ENCODE results near the gene GRB7.
"Not testable (repeated sequence)": the region's sequence is repeated elsewhere in the genome, so short reads cannot be mapped to it uniquely, and the experiment has no call there.

GRB7 gene

DNA sequence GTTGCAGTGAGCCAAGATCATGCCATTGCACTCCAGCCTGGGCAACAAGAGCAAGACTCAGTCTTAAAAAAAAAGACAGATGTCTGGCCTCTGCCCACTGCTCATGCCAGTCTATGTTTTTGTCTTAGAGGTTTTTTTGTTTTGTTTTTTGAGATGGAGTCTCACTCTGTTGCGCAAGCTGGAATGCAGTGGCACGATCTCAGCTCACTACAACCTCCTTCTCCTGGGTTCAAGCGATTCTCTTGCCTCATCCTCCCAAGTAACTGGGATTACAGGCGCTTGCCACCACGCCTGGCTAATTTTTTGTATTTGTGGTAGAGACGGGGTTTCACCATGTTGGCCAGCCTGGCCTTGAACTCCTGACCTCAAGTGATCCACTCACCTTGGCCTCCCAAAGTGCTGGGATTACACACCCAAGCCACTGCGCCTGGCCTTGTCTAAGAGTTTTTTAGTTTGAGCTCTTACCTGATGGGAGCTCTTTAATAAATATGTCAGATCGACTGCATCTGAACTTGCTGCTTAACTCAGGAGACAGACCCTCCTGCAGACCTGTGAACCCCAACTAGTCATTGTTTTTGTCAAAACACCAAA is 10.8 kb downstream of the GRB7 start:
- in situ Hi-C loops (cut with HindIII; ENCODE audit: low sequenced_read_pairs), result not testable (repeated sequence)

DNA sequence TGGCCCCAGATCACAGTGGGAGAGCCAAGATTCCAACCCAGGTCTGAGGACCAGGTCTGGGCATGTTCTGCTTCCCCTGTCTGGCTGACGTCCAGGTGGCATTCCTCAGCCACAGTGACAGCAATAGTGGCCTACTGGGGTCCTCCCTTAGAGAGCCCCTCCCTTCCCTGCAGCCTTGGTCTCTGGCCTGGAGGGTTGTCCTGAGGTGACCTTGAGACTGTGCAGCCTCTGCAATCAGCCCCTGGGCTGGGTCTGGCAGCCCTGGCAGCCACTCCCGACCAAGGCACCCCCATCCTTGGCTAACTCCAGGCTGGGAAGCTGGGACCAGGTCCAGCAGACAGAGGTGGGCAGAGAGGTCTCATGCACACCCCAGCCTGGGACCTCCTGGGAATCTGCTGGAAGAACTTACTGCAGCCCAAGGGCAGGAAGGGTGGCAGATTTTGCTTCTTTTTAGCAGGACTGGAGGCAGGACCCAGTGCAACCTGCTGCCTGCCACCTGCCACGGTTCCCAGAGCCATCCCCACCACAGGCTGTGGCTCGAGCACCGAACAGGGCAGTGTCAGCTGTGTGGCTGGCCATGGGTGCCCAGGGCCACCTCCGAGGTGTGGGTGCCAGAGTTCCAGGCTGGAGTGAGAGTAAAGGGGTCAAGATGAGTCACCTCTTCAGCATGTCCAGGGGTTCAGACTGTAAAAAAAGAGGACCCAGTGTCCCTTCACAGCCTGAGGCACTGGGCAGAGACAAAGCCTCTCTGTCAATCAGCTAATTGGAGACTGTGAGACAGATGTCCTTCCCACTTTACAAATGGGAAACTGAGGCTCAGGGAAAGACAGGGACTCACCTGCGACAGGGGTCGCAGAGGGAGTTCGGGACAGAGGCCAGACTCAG is 12.6 kb downstream of the GRB7 start:
- in situ Hi-C loops (cut with HindIII; ENCODE audit: low sequenced_read_pairs), result no loop called here

DNA sequence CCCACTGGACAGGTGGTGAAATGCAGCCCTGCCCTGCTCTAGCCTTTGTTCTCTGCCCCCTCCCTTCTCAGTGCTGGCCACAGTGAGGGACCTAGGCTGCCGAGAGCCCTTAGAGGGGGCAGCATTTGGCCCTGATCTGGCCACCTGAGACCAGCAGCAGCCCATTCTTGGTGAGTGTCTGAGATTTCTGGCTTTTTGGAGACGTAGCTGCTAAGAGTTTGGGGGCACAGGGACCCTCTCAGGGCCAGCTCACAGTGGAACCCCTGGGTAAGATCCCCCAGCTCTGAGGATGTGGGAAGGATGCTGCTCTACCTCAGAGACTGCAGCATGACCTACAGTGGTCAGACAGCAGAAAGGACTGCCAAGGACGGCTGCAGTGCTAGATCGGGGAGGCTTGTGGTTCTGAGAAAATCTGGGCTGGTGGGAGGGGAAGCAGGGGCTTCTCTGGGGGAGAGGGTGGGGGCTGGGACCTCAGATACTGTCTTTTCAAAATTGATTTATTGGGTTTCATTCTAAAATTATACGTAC is 13.3 kb downstream of the GRB7 start:
- in situ Hi-C loops (cut with HindIII; ENCODE audit: low sequenced_read_pairs), result no loop called here

DNA sequence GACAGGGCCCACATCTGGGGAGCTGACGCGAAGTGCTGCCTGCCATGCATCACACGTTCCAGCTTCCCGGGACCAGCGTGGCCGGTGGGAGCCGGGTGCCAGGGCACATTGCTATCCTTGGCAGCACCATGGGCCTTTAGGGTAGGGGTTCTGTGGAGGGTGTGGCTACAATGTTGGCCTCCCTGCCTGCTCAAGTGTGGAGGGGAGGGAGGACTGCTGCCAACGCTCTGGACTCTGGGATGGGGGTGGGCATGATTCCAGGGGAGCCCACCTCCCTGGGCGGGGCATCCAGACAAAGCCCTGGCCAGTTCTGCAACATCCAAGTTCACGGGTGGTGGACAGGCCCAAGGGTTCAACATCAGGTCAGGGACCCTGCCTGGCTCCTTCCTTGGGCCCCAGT is 13.9 kb downstream of the GRB7 start:
- in situ Hi-C loops (cut with HindIII; ENCODE audit: low sequenced_read_pairs), result no loop called here

DNA sequence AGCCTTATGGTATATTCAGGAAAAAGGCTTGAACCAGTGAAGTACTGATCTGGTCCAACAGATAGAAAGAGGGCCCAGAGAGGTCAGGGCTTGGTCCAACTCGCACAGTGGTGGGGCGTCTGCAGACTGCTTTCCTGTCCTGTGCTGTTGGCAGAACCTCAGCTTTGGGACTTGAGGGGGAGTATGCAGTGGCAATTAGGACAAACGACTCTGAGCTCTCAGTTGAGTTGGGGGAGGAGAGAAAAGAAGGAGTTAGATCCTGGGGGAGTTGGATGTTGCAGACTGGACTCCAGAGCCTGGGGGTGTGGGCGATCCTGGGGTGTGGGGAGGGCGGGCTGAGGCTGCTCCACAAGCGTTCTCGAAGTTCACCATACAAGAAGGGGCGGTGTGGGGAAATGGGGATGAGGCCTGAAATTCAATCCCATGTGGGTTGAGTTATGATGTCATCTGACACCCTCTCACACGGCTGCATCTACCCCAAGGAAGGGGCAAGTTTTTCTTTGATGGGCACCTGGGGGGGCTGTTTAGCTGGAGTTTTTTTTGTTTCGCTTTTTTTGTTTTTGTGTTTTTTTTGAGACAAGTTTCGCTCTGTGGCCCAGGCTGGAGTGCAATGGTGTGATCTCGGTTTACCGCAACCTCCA is 14.6 kb downstream of the GRB7 start:
- in situ Hi-C loops (cut with HindIII; ENCODE audit: low sequenced_read_pairs), result no loop called here

DNA sequence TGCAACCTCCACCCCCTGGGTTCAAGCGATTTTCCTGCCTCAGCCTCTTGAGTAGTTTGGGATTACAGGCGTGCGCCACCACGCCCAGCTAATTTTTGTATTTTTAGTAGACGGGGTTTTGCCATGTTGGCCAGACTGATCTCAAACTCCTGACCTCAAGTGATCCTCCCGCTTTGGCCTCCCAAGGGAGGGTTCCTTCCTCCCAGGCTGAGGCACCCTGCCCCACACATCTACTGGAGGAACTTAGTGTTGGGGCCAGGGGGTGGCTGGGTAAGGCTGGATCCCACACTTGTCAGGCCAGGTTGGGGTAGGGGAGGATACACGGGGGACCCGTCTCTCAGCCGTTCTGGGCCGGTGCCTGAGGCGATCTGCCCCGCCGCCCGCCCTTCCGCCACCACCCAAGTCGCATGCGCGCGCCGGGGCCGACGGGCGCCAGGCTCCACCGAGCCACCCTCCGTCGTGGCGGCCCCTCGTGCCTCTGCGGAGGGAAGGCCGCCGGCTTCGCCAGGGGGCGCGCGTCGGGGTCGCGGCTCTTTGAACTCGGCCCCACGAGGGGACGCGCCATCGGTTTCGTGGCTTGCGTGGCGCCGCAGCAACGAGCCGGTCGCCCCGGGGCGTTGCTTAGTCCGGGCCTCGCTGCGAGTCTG is 15.9 kb downstream of the GRB7 start:
- in situ Hi-C loops (cut with HindIII; ENCODE audit: low sequenced_read_pairs), result no loop called here

DNA sequence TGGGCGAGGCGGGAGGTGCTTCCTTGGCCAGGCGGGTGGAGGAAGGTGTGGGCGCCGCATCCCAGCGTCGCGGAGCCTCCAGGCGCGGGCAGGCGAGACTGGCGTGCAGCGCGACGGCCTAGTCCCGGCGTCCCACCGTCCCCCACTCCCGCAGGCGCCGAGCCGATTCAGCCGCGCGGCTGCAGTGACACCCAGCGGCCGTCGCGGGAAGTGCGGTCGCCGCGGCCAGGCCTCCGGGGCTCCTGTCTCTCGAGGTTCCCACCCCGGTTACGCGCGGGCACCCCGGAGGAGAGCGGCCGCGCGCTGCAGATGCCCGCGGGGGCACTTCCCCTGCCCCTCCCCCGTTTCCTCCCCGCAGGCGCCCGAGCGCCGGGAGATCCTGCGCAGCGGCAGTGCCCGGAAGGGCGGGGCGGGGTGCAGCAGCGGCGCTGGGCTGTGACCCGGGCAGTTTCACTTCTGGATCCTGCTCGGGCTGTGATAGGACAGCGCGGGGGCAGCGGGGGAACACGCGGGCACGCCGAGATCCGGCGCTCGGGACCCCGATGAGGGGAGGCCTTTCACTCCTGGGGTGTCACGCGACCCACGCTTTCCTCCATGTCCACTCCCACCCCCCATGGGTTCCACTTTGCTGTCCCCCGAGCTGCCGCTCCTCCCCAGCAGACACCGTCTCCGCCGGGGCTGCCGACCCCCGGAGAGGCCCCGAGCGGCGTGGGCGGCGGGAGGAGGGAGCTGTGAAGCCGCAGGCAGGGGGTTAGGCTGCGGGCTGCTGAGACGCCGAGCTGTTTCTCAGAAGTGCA is 16.6 kb downstream of the GRB7 start:
- in situ Hi-C loops (cut with HindIII; ENCODE audit: low sequenced_read_pairs), result no loop called here

DNA sequence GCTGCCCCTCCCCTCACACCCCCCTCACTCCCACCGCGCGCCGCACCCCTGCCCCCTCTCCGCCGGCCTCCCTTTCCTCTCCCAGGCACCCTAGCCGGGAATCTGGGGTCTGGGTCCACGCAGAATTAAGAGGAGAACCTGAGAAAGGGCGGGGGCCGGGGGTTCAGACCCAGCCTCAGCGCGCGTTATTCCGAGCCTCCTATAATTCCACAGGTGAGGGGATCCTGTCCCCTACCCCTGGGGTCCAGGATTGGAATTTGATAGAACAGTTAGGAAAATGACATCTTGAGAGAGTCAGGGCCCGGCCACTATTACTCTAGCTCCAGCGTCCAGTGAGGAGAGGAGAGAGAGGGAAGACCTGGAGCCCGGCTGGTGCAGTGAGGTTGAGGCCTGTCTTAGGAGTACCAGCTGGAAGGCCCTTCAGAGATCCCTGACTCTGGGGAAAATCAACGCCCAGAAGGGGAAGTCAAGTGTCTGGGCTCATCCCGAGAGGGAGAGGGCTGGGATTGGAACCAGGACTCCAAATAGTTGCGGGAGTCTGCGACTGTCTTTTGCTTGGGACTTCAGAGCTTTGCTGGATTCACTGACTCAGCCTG is 17.3 kb downstream of the GRB7 start:
- in situ Hi-C loops (cut with HindIII; ENCODE audit: low sequenced_read_pairs), result no loop called here

DNA sequence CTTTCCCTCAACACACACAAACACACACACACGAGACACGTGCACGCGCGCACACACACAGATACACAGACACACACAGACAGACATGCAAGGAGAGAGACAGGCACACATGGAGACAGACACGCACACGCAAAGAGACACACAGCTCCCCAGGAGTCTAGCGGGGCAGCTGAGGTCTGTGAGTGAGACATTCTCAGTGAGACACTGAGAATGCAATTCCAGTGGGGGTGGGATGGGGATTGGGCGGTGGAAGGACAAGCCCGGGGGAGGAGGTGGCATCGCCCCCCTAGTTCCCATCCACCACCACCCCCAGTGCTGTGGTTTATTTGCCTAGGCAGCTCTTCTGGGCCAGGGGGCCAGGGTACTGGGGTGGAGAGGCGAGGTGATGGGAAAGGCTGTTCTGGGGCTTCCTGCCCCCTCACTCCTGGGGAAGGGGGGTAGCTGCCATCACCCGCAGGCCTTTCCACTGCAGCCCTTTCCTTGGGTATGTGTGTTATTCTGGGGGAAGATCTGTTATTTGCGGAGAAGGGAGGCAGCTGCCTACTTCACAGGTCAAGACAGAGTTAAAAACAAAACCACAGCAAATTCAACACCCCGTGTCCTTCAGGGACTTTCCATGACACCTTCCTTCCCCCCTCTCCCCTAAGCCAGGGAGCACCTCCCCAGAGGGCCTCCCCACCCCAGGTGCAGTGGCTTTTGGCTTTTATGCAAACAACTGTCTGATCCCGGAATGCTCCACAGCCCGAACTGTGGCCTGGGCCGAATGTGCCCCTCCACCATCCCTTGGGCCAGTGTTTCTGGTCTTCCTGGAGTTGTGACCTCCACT is 18.0 kb downstream of the GRB7 start:
- in situ Hi-C loops (cut with HindIII; ENCODE audit: low sequenced_read_pairs), result no loop called here

DNA sequence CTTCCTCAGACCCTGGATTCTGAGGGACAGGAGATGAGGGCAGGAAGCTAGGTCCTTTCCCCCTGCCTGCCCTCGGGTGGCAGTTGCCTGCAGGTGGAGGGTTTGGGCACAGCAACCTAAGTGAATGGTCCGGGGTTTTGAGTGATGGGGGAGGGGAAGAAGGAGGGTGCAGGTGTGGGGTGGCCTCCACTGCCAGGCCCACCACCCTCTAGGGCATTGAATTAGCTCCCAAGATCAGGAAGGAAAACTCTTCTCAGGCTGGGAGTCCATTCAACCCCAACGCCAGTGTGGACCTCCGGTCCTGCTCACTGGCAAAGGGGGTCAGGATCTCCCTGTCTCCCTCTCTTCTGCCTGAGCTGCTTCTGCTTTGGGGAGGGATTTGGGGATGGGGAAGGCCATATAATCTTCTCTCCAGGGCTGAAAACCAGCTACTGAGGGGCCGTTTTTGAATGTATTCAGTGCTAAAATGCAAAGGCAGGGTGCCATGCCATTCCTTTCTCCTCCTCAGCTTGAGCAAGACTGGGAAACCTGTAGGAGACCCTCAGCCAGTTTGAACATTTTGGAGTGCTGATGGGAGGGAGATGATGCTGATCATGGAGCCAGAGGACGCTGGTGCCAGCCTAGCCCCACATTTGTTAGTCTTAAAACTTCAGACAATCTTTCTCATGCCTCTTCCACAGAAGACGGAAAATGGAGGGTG is 18.8 kb downstream of the GRB7 start:
- in situ Hi-C loops (cut with HindIII; ENCODE audit: low sequenced_read_pairs), result no loop called here

DNA sequence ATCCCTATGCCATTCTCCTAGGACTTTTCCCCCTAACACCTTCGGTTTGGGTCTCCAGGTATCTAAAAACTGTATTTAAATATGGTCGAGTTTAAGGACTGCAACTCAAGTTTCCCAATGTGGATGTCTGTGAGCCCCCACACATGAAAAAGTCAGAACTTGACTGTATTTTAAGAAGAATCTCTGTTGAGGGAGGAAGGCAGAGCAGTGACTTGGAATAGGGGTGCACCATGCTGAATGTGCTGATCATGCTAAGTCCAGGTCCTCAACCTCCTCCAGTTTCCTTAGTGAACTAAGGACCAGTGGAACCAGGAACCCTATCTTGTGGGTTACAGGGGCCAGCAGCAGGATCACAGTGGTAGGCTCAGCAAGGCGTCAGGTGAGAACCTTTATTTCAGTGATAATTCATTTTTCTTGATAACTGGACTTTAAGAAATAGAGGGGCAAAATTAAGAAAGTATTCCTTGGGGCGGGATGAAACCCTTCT is 19.5 kb downstream of the GRB7 start:
- in situ Hi-C loops (cut with HindIII; ENCODE audit: low sequenced_read_pairs), result no loop called here

DNA sequence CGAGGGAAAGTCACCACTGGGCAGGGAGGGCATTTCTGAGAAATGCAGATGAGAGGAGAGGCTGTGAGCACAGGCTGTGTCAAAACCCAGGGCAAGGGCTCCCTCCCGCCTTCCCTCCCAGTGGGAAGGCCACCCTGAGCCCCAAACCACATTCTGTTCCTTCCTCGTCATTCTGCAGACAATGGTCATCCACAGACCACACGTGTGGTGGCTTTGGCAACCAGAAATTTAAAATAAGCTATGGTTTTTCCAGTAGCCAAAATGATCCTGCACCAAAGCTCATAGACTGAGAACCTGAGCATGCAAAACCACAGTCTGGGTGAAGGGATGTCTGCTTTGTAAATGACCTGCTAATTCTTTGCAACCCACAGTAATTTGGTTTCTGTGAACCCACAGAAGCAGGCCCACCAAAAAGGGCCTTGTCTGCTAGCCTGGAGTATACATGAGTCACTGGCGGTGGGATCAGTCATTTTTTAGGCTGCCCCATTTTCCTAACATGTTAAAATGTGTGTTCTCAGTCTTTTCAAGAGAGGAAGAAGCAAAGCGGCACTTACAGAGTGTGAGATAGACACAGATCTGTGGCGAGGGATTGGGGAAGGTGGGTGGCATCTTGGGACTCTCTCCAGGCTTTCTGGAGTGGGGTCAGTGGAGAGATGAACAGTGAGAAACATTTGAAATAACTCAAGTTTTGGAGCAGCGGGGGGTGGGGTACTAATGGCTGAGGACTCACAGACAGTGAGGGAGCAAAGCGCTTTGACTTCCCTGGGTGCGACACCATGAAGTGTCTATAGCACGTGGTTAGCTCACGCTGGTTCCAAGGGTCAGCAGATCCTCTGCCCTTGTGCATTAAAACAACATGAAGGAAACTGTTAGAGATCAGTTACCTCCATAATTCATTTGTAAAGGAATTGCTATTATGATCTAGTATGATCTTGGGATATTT is 20.5 kb downstream of the GRB7 start:
- in situ Hi-C loops (cut with HindIII; ENCODE audit: low sequenced_read_pairs), result no loop called here

DNA sequence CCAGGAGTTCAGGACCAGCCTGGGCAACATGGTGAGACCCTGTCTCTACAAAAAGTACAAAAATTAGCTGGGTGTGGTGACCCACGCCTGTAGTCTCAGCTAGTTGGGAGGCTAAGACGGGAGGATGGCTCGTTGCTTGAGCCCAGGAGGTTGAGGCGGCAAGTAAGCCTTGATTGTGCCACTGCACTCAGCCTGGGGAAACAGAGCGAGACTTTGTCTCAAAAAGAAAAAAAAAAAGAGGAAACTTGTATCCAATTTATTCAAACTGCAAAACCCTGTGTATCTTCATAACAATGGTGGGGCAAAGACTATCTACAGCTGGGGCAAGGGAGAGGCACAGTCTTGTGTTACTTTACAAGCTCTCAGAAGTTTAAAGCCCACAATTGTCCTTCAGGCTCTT is 21.5 kb downstream of the GRB7 start:
- in situ Hi-C loops (cut with HindIII; ENCODE audit: low sequenced_read_pairs), result no loop called here

DNA sequence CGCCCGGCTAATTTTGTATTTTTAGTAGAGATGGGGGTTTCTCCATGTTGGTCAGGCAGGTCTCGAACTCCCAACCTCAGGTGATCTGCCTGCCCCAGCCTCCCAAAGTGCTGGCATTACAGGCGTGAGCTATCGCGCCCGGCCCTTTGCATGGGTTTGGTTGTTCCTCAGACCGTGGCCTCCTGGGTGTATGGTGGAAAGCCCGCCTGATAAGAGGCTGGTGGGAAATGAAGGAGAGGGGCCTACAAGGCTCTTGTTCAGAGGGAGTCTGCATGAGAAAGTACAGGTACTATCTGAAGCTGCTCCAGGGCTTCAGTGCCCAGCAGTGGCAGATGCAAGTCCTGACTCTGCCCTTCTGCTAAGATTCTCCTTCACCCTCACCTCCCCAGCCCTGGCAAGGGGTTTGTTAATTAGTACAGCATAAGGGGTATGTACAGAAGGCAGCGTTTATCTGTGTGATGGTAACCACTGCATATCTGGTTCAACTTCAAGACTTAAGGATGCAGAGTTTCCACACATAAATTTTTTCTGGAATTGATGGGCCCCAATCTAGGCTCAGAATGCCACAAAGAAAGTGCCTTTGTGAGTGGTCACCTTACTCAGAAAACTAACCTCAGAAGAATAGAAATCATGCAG is 24.2 kb downstream of the GRB7 start:
- in situ Hi-C loops (cut with HindIII; ENCODE audit: low sequenced_read_pairs), result no loop called here

DNA sequence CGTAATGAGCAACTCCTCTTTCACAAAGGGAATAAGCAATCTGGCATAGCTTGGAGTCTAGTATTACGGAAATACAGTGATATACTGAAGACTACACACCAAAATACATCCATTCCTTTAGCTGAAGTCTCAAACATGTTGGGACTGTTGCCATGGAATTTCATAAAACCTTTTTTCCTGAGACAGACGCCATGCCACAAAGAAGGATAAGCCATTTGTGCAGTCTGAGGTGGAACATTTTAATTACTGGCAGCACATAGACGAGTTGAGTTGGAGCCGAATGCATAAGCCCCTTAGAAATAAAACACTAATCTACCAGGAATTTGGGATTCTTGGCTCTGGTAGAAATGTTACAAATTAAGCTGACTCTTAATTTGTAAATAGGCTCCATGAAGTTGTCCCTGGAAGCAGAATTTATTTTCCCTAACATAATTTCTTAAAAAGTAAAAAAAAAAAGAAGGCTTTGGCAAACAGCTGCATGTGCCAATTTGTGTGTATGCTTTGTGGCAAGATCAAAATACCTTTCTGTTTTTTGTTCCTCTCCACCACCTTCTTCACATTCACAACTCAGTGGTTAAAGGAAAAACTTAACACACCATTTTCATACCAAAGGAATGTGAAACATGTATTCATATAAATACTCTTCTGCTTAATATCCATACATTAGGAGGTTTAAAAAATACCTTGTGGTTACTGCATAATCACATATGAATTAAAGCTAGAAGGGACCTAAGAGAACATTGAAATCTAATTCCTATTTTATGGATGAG is 25.5 kb downstream of the GRB7 start:
- in situ Hi-C loops (cut with HindIII; ENCODE audit: low sequenced_read_pairs), result no loop called here

DNA sequence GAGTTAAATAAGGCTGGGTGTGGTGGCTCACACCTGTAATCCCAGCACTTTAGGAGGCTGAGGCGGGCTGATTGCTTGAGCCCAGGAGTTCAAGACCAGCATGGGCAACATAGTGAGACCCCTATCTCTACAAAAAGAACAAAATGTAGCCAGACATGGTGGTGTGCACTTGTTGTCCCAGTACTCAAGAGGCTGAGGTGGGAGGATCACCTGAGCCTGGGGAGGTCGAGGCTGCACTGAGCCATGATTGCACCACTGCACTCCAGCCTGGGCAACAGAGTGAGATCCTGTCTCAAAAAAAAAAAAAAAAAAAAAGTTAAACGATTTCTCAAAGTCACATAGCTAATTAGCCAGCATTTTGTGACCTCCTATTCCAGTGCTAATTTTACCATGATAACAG is 26.4 kb downstream of the GRB7 start:
- in situ Hi-C loops (cut with HindIII; ENCODE audit: low sequenced_read_pairs), result not testable (repeated sequence)
